ENCODE data around the gene FAM161B. TPM values are rescaled to one million over a fixed set of nuclear protein-coding genes. Genes with fewer than 3 reads are reported as not detected.

The FAM161B gene
- total and polyA plus RNA-seq, 2 of the 4 experiments (the other 2 are of a cell fraction), result 1.9 to 2.5 TPM

GRCh38 chr14:73988065-73988464 lies 38.2 kb upstream of the FAM161B start:
- no peak overlapping the region for H3K23ac ChIP-seq (ENCODE audit: low read depth, low read length)
- H3K56ac ChIP-seq (ENCODE audit: extremely low read depth, insufficient read depth, low read length), result no peak overlapping the region
- H3K27ac ChIP-seq (ENCODE audit: insufficient read depth, low read length), result no peak overlapping the region
- no peak overlapping the region for H4K91ac ChIP-seq (ENCODE audit: insufficient read depth, low read depth, low read length)
- H3K4me2 ChIP-seq (ENCODE audit: low read depth, low read length), result no peak overlapping the region
- H2BK120ac ChIP-seq (ENCODE audit: low read depth, low read length), result no peak overlapping the region
- no peak overlapping the region for H3K9ac ChIP-seq (ENCODE audit: low read depth, low read length)
- no peaks in the 10 kb centered on the region for H3K9me3 ChIP-seq (ENCODE audit: control insufficient read depth, insufficient read depth, low read length)
- H3K36me3 ChIP-seq (ENCODE audit: control insufficient read depth, insufficient read depth, low read length), result peaks cover 7% of the 10 kb centered on the region
- H2AK5ac ChIP-seq (ENCODE audit: low read depth, low read length), result no peak overlapping the region
- no peaks in the 10 kb centered on the region for H3K4me1 ChIP-seq (ENCODE audit: control insufficient read depth, insufficient read depth, low read length)
- no peak overlapping the region for H3K14ac ChIP-seq (replicated peaks; ENCODE audit: low read depth, low read length)
- in situ Hi-C loops (cut with MboI; ENCODE audit: low sequenced_read_pairs) (no loop called here), dilution Hi-C loops (cut with HindIII; ENCODE audit: low sequenced_read_pairs, unreplicated experiment) (no loop called here), intact Hi-C loops (cut with micrococcal nuclease) (no loop called here)
- no peak overlapping the region for H2BK20ac ChIP-seq (ENCODE audit: low read depth, low read length)
- no peaks in the 10 kb centered on the region for H3K79me1 ChIP-seq (ENCODE audit: low read depth in 1 of 2, low read length in 2 of 2)
- no peak for ATAC-seq (ENCODE audit: low read depth)
- H4K8ac ChIP-seq (ENCODE audit: low read depth in 2 of 2, low read length in 2 of 2), result no peak overlapping the region
- no peak for DNase-seq
- no peak overlapping the region for H2AK9ac ChIP-seq (replicated peaks; ENCODE audit: low read depth, low read length, poor library complexity)
- POLR2A ChIA-PET (ENCODE audit: unreplicated experiment), result no interaction called here
- no TSS peak for BruUV-seq (replicated peaks)
- no peak overlapping the region for H2AFZ ChIP-seq (replicated peaks; ENCODE audit: low read length, poor library complexity)
- no peak overlapping the region for H2BK15ac ChIP-seq (ENCODE audit: low read depth, low read length)
- H4K20me1 ChIP-seq (ENCODE audit: insufficient read depth, low read length), result no peaks in the 10 kb centered on the region
- no CpG with 5 or more reads among the region's 3 CpGs for WGBS, 2 experiments (ENCODE audit: extremely low coverage in 2 of 2, insufficient read length in 1 of 2)
- no peak overlapping the region for H3K4ac ChIP-seq (ENCODE audit: low read depth, low read length)
- TF ChIP-seq CHD1 (IDR thresholded peaks at IDR 0.05; ENCODE audit: low read depth, low read length), result no peak
- no peak overlapping the region for H4K5ac ChIP-seq (ENCODE audit: low read depth, low read length)
- peaks cover 3% of the 10 kb centered on the region; the same call in 1 of the 2 replicates for H3K9me1 ChIP-seq (ENCODE audit: insufficient read depth, low read length)
- no peak overlapping the region for H2BK5ac ChIP-seq (ENCODE audit: low read depth, low read length, poor library complexity, severe bottlenecking)
- no peaks in the 10 kb centered on the region for H3K27me3 ChIP-seq (ENCODE audit: control insufficient read depth, insufficient read depth, low read length)
- H3K4me3 ChIP-seq (ENCODE audit: insufficient read depth, low read depth, low read length), result no peak overlapping the region
- CTCF ChIA-PET, result interaction anchor here (0.5 kb wide), 1 partner anchor 169 kb away, joined by 3 read pairs; no protein-coding TSS in a partner anchor
- no peak overlapping the region for H3K18ac ChIP-seq (ENCODE audit: low read depth, low read length)

Measured in IMR-90 (cell line).